ENCODE data around the gene SACM1L. TPM values are rescaled to one million over a fixed set of nuclear protein-coding genes. Genes with fewer than 3 reads are reported as not detected.
A peak's percentile ranks its signal among the peaks of the same experiment; 100 is the strongest.

The SACM1L gene
- total RNA-seq, 1 donor from 2014 or later: 26.6 TPM

DNA sequence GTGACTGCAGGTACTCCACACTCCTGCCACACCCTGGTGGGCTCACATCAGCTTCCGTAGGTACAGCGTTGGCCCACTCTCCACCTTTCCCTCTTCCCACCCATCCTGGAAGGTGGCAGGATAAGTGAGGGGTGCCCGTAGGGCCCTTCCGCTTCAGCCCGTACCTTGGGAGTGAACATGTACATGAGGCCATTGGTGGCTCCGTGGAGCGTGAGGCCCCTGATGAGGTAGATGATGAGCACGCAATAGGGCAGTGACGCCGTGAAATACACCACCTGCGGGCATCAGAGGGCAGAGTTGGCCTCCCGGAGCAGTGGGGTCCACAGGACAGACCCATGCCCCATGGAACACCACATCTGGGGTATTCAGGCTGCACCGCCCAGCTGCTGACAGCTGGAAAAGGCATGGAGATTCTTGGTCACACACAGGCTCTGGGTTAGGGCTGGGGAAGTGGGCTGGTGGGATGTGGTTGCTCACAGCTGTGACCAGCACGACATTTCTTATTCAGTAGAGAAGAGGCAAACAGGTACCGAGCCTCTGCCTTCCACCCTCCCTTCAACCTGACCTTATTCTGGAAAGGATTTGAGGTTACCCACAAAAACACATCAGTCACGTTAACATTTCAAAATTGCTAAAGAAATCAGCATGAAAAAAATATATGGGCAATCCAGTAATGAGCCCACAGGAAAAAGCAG, 83.3 kb downstream of the SACM1L start:
- TF ChIP-seq CTCF (IDR thresholded peaks at IDR 0.05; ENCODE audit: insufficient read depth, low read length, severe bottlenecking): no peak
- H3K27me3 ChIP-seq (ENCODE audit: control insufficient read depth, insufficient read depth, low read length): peaks cover 18% of the 10 kb centered on the region
- no peak overlapping the region for H3K4me3 ChIP-seq (ENCODE audit: low read depth, low read length)
- FAIRE-seq: peak; percentile 66
- DNase-seq (ENCODE audit: low read depth): no peak
- H3K36me3 ChIP-seq (ENCODE audit: control insufficient read depth, insufficient read depth, low read length): no peaks in the 10 kb centered on the region

- DNase-seq (ENCODE audit: low read depth) (no peak), FAIRE-seq (no peak)
- TF ChIP-seq CTCF (IDR thresholded peaks at IDR 0.05; ENCODE audit: insufficient read depth, low read length, severe bottlenecking): no peak
Observed at GRCh38 chr3:45773072-45773471, 83.9 kb downstream of the SACM1L start.

DNA sequence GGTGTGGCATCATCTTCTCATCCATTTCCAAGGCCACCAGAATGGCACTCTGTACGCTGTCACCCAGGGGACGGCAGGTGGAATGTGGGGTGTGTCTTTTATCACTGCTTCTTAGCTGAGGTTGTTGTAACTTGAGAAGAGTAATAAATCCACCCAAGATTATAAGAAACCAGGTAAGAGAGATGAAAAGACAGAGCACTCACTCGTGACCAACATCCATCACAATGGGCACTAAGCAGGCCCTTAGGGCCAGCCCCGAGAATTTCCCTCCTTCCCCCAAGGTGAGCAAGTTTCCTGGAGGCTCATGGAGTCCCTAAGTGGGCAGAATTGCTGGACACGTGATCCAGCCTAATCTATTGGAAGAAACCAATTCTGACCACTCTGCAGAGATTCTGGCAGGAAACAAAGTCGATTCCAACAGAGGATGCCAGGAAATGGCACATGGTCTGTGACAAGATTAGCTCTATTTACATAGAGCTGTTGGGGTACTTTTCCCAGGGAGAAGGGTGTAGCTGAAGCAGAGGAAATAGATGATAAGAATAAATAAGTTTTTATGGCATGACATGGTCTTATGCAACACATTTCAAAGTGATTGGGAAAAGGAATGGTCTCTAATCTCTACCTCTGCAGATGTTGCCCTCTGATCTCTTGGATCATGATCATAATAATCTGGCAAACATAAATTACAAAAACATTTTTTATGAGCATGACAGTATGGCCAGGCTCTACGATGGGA, 84.7 kb downstream of the SACM1L start:
- no peak overlapping the region for H3K4me3 ChIP-seq (ENCODE audit: low read depth, low read length)
- FAIRE-seq: no peak
- H3K36me3 ChIP-seq (ENCODE audit: control insufficient read depth, insufficient read depth, low read length): no peaks in the 10 kb centered on the region
- peaks cover 18% of the 10 kb centered on the region for H3K27me3 ChIP-seq (ENCODE audit: control insufficient read depth, insufficient read depth, low read length)
- no peak for TF ChIP-seq CTCF (IDR thresholded peaks at IDR 0.05; ENCODE audit: insufficient read depth, low read length, severe bottlenecking)
- no peak for DNase-seq (ENCODE audit: low read depth)

More at GRCh38 chr3:45773072-45773471, 83.9 kb downstream of the SACM1L start:
- H3K27me3 ChIP-seq (ENCODE audit: control insufficient read depth, insufficient read depth, low read length): peaks cover 18% of the 10 kb centered on the region
- no peak overlapping the region for H3K4me3 ChIP-seq (ENCODE audit: low read depth, low read length)
- H3K36me3 ChIP-seq (ENCODE audit: control insufficient read depth, insufficient read depth, low read length): no peaks in the 10 kb centered on the region

DNA sequence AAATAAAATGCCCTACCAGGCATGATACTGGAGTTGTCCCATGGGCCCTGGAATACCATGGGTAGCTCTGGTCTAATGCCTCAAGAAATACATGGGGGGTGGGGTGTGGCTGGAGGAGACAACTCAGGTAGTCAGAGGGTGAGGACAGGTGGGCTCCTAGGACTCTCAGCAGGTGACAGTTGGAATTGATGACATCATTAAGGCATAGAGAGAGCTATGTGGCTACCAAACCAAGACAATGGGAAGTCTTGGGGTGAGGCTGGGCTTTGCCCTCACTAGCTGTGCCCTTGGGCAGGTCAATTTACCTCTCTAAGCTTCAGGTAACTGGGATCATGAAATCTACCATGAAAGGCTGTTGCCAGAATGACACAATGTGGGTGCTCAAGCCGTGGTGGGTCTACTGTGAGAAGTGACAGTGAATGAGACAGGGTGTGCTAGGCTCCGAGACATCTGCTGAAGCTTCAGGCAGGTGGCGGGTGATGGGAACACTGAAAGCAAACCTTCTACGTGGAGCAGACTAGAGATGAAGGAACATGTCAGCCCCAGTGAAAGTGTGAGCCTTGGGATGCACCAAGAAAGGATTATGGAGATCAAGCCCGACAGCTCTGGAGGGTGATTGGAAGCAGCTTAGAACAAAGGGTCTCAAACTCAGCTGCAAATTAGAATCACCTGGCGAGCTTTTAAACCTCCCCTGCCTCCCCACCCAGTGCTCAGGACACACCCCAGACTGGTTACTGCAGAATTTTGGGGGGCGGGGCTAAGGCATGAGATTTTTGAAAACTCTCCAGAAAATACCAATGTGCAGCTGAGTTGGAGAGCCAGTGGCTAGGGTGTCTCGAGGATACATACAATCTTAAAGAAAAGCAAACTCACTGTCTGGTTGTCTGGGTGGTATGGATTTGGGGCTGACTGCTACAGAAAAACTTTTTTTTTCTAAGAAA, 85.7 kb downstream of the SACM1L start:
- FAIRE-seq: no peak
- Histone ChIP-seq H3K4me3 (ENCODE audit: low read depth, low read length) (no peak overlapping the region), H3K36me3 (ENCODE audit: control insufficient read depth, insufficient read depth, low read length) (no peaks in the 10 kb centered on the region), H3K27me3 (ENCODE audit: control insufficient read depth, insufficient read depth, low read length) (peaks cover 19% of the 10 kb centered on the region)
- TF ChIP-seq CTCF (IDR thresholded peaks at IDR 0.05; ENCODE audit: insufficient read depth, low read length, severe bottlenecking): no peak
- no peak for DNase-seq (ENCODE audit: low read depth)

DNA sequence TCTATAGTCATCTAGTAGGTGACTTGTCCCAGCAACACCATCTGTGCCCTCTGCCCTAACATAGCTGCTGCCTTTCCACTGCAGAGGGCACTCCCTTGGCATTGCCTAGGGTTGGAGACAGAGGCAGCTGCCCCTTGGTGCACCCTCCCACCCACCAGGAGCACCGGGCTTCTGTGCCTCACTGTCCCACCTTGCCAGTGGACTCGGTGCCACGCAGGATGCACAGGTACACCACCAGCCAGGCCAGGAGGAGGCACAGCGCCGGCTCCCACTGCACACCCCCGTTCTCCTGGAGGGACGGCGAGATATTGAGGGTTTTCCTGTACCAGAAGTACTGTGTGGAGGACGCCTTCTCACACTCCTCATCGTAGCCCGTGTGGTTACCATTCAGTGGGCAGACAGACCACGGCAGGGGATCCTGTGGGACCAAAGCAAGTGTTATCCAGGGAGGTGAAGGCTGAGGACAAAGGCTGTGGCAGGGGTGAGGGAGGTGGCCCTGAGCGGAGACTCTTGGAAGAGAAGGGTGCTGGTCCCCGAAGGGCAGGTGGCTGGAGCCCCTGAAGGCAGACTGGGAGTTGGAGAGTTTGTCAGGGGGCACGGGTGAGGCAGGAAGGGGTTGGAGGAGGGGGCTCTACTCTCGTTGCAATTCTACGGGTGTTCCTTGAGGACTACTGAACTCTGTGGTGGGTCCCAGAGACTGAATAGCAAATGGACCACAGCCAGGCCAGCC, 86.5 kb downstream of the SACM1L start:
- Histone ChIP-seq H3K27me3 (ENCODE audit: control insufficient read depth, insufficient read depth, low read length) (peaks cover 15% of the 10 kb centered on the region), H3K36me3 (ENCODE audit: control insufficient read depth, insufficient read depth, low read length) (no peaks in the 10 kb centered on the region), H3K4me3 (ENCODE audit: low read depth, low read length) (no peak overlapping the region)
- FAIRE-seq (no peak), DNase-seq (ENCODE audit: low read depth) (no peak)
- no peak for TF ChIP-seq CTCF (IDR thresholded peaks at IDR 0.05; ENCODE audit: insufficient read depth, low read length, severe bottlenecking)
